Esophagus squamous epithelium (tissue), 4 donors: ENCODE results near the gene PDS5A.

Experiments used
- CTCF ChIP-seq, 6 experiments: fragments of 450-650 bp in 4 of 6; fragments of 200-600 bp in 2 of 6; sonication (generic) in 2 of 6; IDR thresholded peaks; one replicate each; pipeline ENCODE4 v1.5.1; 2016 to 2019; ENCODE audit warnings: antibody characterized with exemption in 6 of 6, mild to moderate bottlenecking in 4 of 6, moderate library complexity in 4 of 6
- POLR2A ChIP-seq, 4 donors: fragments of 450-650 bp; IDR thresholded peaks; one replicate each; pipeline ENCODE4 v1.6.1; 2017; ENCODE audit warnings: antibody characterized with exemption in 4 of 4, mild to moderate bottlenecking in 4 of 4, moderate library complexity in 3 of 4

GRCh38 chr4:39936565-39937418 is 40.9 kb downstream of the PDS5A start:
- TF ChIP-seq CTCF (IDR thresholded peaks at IDR 0.05) (no peak), POLR2A (IDR thresholded peaks at IDR 0.05) (no peak)
